SK-N-SH (cell line): ENCODE results near the gene DRG1. TPM values are rescaled to one million over a fixed set of nuclear protein-coding genes. Genes with fewer than 3 reads are reported as not detected.
"Not testable (repeated sequence)": the region's sequence is repeated elsewhere in the genome, so short reads cannot be mapped to it uniquely, and the experiment has no call there.

ENCODE experiments used
- CTCF ChIA-PET: fragments of 300-600, 350-600 bp; formaldehyde crosslinking; extraction: SDS; loops from one replicate; lab custom pipeline; 2021; lab: Yijun Ruan, JAX
- POLR2A ChIA-PET: fragments of 350-600 bp; sonication (Branson Sonifier 250); formaldehyde crosslinking; extraction: SDS; loops from one replicate; lab custom pipeline; 2020; ENCODE audit warnings: antibody characterized with exemption, inconsistent platforms; lab: Yijun Ruan, JAX
- DNase-seq: peaks from one replicate; pipeline ENCODE4 v3.0.0; 2012
- H2AFZ ChIP-seq: fragments of 200-600 bp; sonication (generic); 2 replicates; pipeline ENCODE4 v1.8.1; 2016; ENCODE audit warnings: antibody characterized with exemption, mild to moderate bottlenecking, low read depth
- H3F3A ChIP-seq: fragments of 200-600 bp; sonication (generic); replicated peaks from 2 replicates; pipeline ENCODE3; 2016; ENCODE audit warnings: antibody characterized with exemption, mild to moderate bottlenecking; ENCODE audit not compliant: insufficient read depth
- H3K27ac ChIP-seq, 2 experiments: fragments of 200-500 bp in 1 of 2; fragments of 200-600 bp in 1 of 2; sonication (Bioruptor generic) in 1 of 2; sonication (generic), shearing (Covaris generic) in 1 of 2; 2 replicates each; pipeline versions ENCODE4 v1.5.1 to v1.6.1; 2014 to 2016; ENCODE audit warnings: low read depth in 2 of 2, inconsistent platforms in 1 of 2, low read length in 1 of 2, mild to moderate bottlenecking in 1 of 2, mixed read lengths in 1 of 2
- H3K27me3 ChIP-seq: fragments of 200-600 bp; sonication (generic), shearing (Covaris generic); 2 replicates; pipeline ENCODE4 v1.6.1; 2016; ENCODE audit warnings: mixed run types; ENCODE audit not compliant: insufficient read depth
- H3K36me3 ChIP-seq, 2 experiments: fragments of 200-500 bp in 1 of 2; fragments of 200-600 bp in 1 of 2; sonication (Bioruptor generic) in 1 of 2; sonication (generic) in 1 of 2; replicated peaks in 1 of 2; 2 replicates each; pipeline versions ENCODE3 to v1.5.1; 2014 to 2016; ENCODE audit warnings: low read length in 1 of 2, mild to moderate bottlenecking in 1 of 2; ENCODE audit not compliant: insufficient read depth in 2 of 2, control insufficient read depth in 1 of 2
- H3K4me1 ChIP-seq, 2 experiments: fragments of 200-500 bp in 1 of 2; fragments of 200-600 bp in 1 of 2; sonication (Bioruptor generic) in 1 of 2; sonication (generic), shearing (Covaris generic) in 1 of 2; 2 replicates each; pipeline versions ENCODE4 v1.5.1 to v1.6.1; 2014 to 2016; ENCODE audit warnings: low read depth in 1 of 2, low read length in 1 of 2, mixed run types in 1 of 2; ENCODE audit not compliant: insufficient read depth in 2 of 2, control insufficient read depth in 1 of 2
- H3K4me2 ChIP-seq: fragments of 200-600 bp; sonication (generic), shearing (Covaris generic); 2 replicates; pipeline ENCODE4 v1.6.1; 2017; ENCODE audit warnings: mixed run types
- H3K4me3 ChIP-seq, 2 experiments: fragments of 200-500 bp in 1 of 2; fragments of 200-600 bp in 1 of 2; sonication (Bioruptor generic) in 1 of 2; sonication (generic), shearing (Covaris generic) in 1 of 2; 2 replicates each; pipeline versions ENCODE4 v1.5.1 to v1.8.1; 2014 to 2016; ENCODE audit warnings: low read depth in 2 of 2, inconsistent platforms in 1 of 2, low read length in 1 of 2, mild to moderate bottlenecking in 1 of 2, mixed read lengths in 1 of 2, moderate library complexity in 1 of 2
- H3K79me2 ChIP-seq: fragments of 200-600 bp; sonication (generic); 2 replicates; pipeline ENCODE4 v1.8.1; 2017; ENCODE audit warnings: mild to moderate bottlenecking; ENCODE audit not compliant: insufficient read depth
- H3K9ac ChIP-seq: fragments of 200-600 bp; sonication (generic); 2 replicates; pipeline ENCODE4 v1.6.1; 2017; ENCODE audit warnings: mixed run types
- H3K9me2 ChIP-seq: fragments of 200-600 bp; sonication (generic); 2 replicates; pipeline ENCODE4 v1.6.1; 2017; ENCODE audit warnings: mixed run types
- H3K9me3 ChIP-seq: fragments of 200-600 bp; sonication (generic); 2 replicates; pipeline ENCODE4 v1.6.1; 2017; ENCODE audit warnings: mixed run types, mild to moderate bottlenecking, moderate library complexity
- H4K20me1 ChIP-seq: fragments of 200-600 bp; sonication (generic); 2 replicates; pipeline ENCODE4 v1.6.1; 2017; ENCODE audit warnings: mild to moderate bottlenecking, mixed run types; ENCODE audit not compliant: insufficient read depth
- CTCF ChIP-seq: fragments of 200-600 bp; sonication (generic); IDR thresholded peaks from 2 replicates; pipeline ENCODE4 v1.6.1; 2017; ENCODE audit warnings: antibody characterized with exemption, mild to moderate bottlenecking, moderate library complexity
- FOXM1 ChIP-seq: IDR thresholded peaks from 2 replicates; pipeline ENCODE4 v1.4.0; 2012; ENCODE audit warnings: low read depth, mild to moderate bottlenecking
- GATA2 ChIP-seq: sonication (generic); formaldehyde crosslinking; IDR thresholded peaks from 2 replicates; pipeline ENCODE4 v1.5.0; 2020; ENCODE audit warnings: mild to moderate bottlenecking, missing genetic modification reagents
- JUND ChIP-seq: IDR thresholded peaks from 2 replicates; pipeline ENCODE4 v1.4.0; 2012
- MXI1 ChIP-seq: IDR thresholded peaks from 2 replicates; pipeline ENCODE4 v1.6.1; 2012; ENCODE audit warnings: mild to moderate bottlenecking, low read depth, low read length, improper control_type of control experiment
- RAD21 ChIP-seq: IDR thresholded peaks from 2 replicates; pipeline ENCODE4 v1.6.1; 2012; ENCODE audit warnings: mild to moderate bottlenecking, low read length
- RFX5 ChIP-seq: IDR thresholded peaks from 2 replicates; pipeline ENCODE4 v1.6.1; 2012; ENCODE audit warnings: mild to moderate bottlenecking, improper control_type of control experiment, low read length
- SIN3A ChIP-seq: IDR thresholded peaks from 2 replicates; pipeline ENCODE4 v1.6.1; 2012; ENCODE audit warnings: low read depth, mild to moderate bottlenecking, low read length, moderate library complexity, borderline replicate concordance
- TAF1 ChIP-seq: IDR thresholded peaks from 2 replicates; pipeline ENCODE4 v1.6.1; 2012; ENCODE audit warnings: low read depth, mild to moderate bottlenecking, low read length, moderate library complexity, borderline replicate concordance
- USF2 ChIP-seq: fragments of 150-350 bp; IDR thresholded peaks from 2 replicates; pipeline ENCODE4 v1.6.1; 2017; ENCODE audit warnings: antibody characterized with exemption, low read length, low read depth, borderline replicate concordance
- WGBS: methylation state at CpG from one replicate; pipeline ENCODE4 v1.1.6; 2017; ENCODE audit warnings: low lambda C conversion rate; 5-methylcytosine and 5-hydroxymethylcytosine counted together
- polyA plus RNA-seq, 3 experiments: library from polyadenylated mRNA; depleted of rRNA; stranded (reverse); fragments of >200 nt; gene quantifications; 2 replicates each; pipeline ENCODE4 v1.2.3, GENCODE V29; 2012

DRG1 gene
- polyA plus RNA-seq, 1 of the 3 experiments (the other 2 are of a cell fraction), result 56.3 TPM

GRCh38 chr22:31398231-31398630 is 1.2 kb upstream of the DRG1 start:
- no peak for TF ChIP-seq TAF1
- TF ChIP-seq SIN3A, result no peak
- TF ChIP-seq MXI1, result no peak
- TF ChIP-seq RFX5, result no peak
- TF ChIP-seq CTCF, result no peak
- TF ChIP-seq FOXM1, result no peak
- TF ChIP-seq RAD21, result no peak
- no peak overlapping the region for H3K4me3 ChIP-seq
- peaks cover 4 to 5% of the 10 kb centered on the region in 2 experiments; a peak in 2 of 4 replicates for H3K4me1 ChIP-seq
- peaks cover 38% of the 10 kb centered on the region for H3K79me2 ChIP-seq
- no peak overlapping the region for H3K9ac ChIP-seq
- ChIA-PET POLR2A (interaction anchor here (2.4 kb wide), 1 partner anchor 51 kb away, joined by 32 read pairs; the partner anchor contains the start of gene PATZ1), CTCF (interaction anchor here (1.2 to 3.5 kb wide), 2 partner anchors 51 to 60 kb away, joined by 3 to 16 read pairs; partner anchors contain the start of gene PATZ1)
- peaks cover 6 to 18% of the 10 kb centered on the region in 2 experiments for H3K36me3 ChIP-seq
- no peaks in the 10 kb centered on the region for H3K9me2 ChIP-seq
- no peak for DNase-seq
- H3K9me3 ChIP-seq, result no peaks in the 10 kb centered on the region
- H3K4me2 ChIP-seq, result no peak overlapping the region
- H3K27ac ChIP-seq, result no peak overlapping the region; a peak in 2 of 4 replicates
- H2AFZ ChIP-seq, result peak overlapping the region; percentile 96; the same call in 1 of the 2 replicates
- 96% methylated on average over 5 of the region's 5 CpGs for WGBS
- no peaks in the 10 kb centered on the region for H4K20me1 ChIP-seq
- no peaks in the 10 kb centered on the region for H3K27me3 ChIP-seq
- peaks cover 18% of the 10 kb centered on the region for H3F3A ChIP-seq

GRCh38 chr22:31400023-31400397 is 606 bp downstream of the DRG1 start:
- ChIA-PET POLR2A (interaction anchor here (0.6 to 2.4 kb wide), 5 partner anchors 31 to 56 kb away, joined by 3 to 32 read pairs (median 9); partner anchors contain the start of gene PATZ1), CTCF (interaction anchor here (1.0 to 3.5 kb wide), 4 partner anchors 11 to 188 kb away, joined by 3 to 16 read pairs (median 4); partner anchors contain the start of genes LIMK2 and PATZ1)
- WGBS, result 2% methylated on average over 11 of the region's 11 CpGs
- peak overlapping the region; percentile 96; the same call in 1 of the 2 replicates for H2AFZ ChIP-seq
- H3F3A ChIP-seq, result peaks cover 26% of the 10 kb centered on the region
- peaks cover 11 to 35% of the 10 kb centered on the region in 2 experiments for H3K36me3 ChIP-seq
- peaks cover 56% of the 10 kb centered on the region for H3K79me2 ChIP-seq
- peak overlapping the region; percentile 92 for H3K4me2 ChIP-seq
- H3K9me3 ChIP-seq, result no peaks in the 10 kb centered on the region
- H4K20me1 ChIP-seq, result no peaks in the 10 kb centered on the region
- TF ChIP-seq RFX5 (no peak), GATA2 (CRISPR knock-in tag) (no peak), TAF1 (no peak), JUND (no peak), USF2 (no peak)
- H3K9ac ChIP-seq, result peak overlapping the region; percentile 91
- H3K4me1 ChIP-seq, result peaks cover 4 to 5% of the 10 kb centered on the region in 2 experiments; a peak in 2 of 4 replicates
- peak overlapping the region; percentile 73 to 76 for H3K27ac ChIP-seq
- H3K4me3 ChIP-seq, result peak overlapping the region; percentile 78 to 83
- no peaks in the 10 kb centered on the region for H3K27me3 ChIP-seq
- DNase-seq, result no peak
- H3K9me2 ChIP-seq, result no peaks in the 10 kb centered on the region

- Histone ChIP-seq H3K79me2 (peaks cover 80% of the 10 kb centered on the region), H3K36me3 (peaks cover 23 to 57% of the 10 kb centered on the region in 2 experiments), H3F3A (peaks cover 26% of the 10 kb centered on the region)
- H3K27ac ChIP-seq, H3K4me1 ChIP-seq, H3K27me3 ChIP-seq, H3K9me2 ChIP-seq, H3K4me3 ChIP-seq, DNase-seq, H3K9me3 ChIP-seq, H4K20me1 ChIP-seq, H3K4me2 ChIP-seq, H3K9ac ChIP-seq, H2AFZ ChIP-seq: not testable (repeated sequence)
- POLR2A ChIA-PET, result interaction anchor here (1.0 kb wide), 1 partner anchor 63 kb away, joined by 8 read pairs; no protein-coding TSS in a partner anchor
- CTCF ChIA-PET, result interaction anchor here (1.2 kb wide), 1 partner anchor 57 kb away, joined by 6 read pairs; no protein-coding TSS in a partner anchor
- 100% methylated on average over 2 of the region's 2 CpGs for WGBS
Observed at GRCh38 chr22:31402350-31402749, 2.9 kb downstream of the DRG1 start.
